ENCODE data around the gene SRGAP3.
A peak's percentile ranks its signal among the peaks of the same experiment; 100 is the strongest.

The SRGAP3 gene

GRCh38 chr3:9081184-9081818 lies 168.1 kb downstream of the SRGAP3 start:
- DNase-seq (ENCODE audit: low spot score): no peak

- DNase-seq (ENCODE audit: low spot score): no peak
Observed at GRCh38 chr3:9080163-9080562, 169.3 kb downstream of the SRGAP3 start.

GRCh38 chr3:9079676-9080075 lies 169.8 kb downstream of the SRGAP3 start:
- no peak for DNase-seq (ENCODE audit: low spot score)

- no peak for DNase-seq (ENCODE audit: low spot score)
Observed at GRCh38 chr3:9078561-9079240, 170.7 kb downstream of the SRGAP3 start.

GRCh38 chr3:9077029-9077428 lies 172.4 kb downstream of the SRGAP3 start:
- DNase-seq (ENCODE audit: low spot score): no peak

- DNase-seq (ENCODE audit: low spot score): no peak
Observed at GRCh38 chr3:9075762-9076161, 173.7 kb downstream of the SRGAP3 start.

- DNase-seq (ENCODE audit: low spot score): peak; percentile 63
Observed at GRCh38 chr3:9074079-9074478, 175.4 kb downstream of the SRGAP3 start.

GRCh38 chr3:9072667-9073009 lies 176.8 kb downstream of the SRGAP3 start:
- no peak for DNase-seq (ENCODE audit: low spot score)

GRCh38 chr3:9071936-9072666 lies 177.3 kb downstream of the SRGAP3 start:
- DNase-seq (ENCODE audit: low spot score): no peak

- no peak for DNase-seq (ENCODE audit: low spot score)
Observed at GRCh38 chr3:9070961-9071360, 178.5 kb downstream of the SRGAP3 start.

GRCh38 chr3:9069971-9070370 lies 179.5 kb downstream of the SRGAP3 start:
- no peak for DNase-seq (ENCODE audit: low spot score)

GRCh38 chr3:9068051-9068450 lies 181.4 kb downstream of the SRGAP3 start:
- DNase-seq (ENCODE audit: low spot score): no peak

- DNase-seq (ENCODE audit: low spot score): peak; percentile 82
Observed at GRCh38 chr3:9067352-9067975, 182.0 kb downstream of the SRGAP3 start.

GRCh38 chr3:9066775-9067174 lies 182.7 kb downstream of the SRGAP3 start:
- DNase-seq (ENCODE audit: low spot score): no peak

GRCh38 chr3:9066141-9066540 lies 183.3 kb downstream of the SRGAP3 start:
- DNase-seq (ENCODE audit: low spot score): no peak

GRCh38 chr3:9064850-9065249 lies 184.6 kb downstream of the SRGAP3 start:
- no peak for DNase-seq (ENCODE audit: low spot score)

GRCh38 chr3:9064251-9064650 lies 185.2 kb downstream of the SRGAP3 start:
- no peak for DNase-seq (ENCODE audit: low spot score)

- no peak for DNase-seq (ENCODE audit: low spot score)
Observed at GRCh38 chr3:9062570-9062969, 186.9 kb downstream of the SRGAP3 start.

GRCh38 chr3:9061634-9062033 lies 187.8 kb downstream of the SRGAP3 start:
- no peak for DNase-seq (ENCODE audit: low spot score)

- DNase-seq (ENCODE audit: low spot score): no peak
Observed at GRCh38 chr3:9059489-9060400, 189.7 kb downstream of the SRGAP3 start.

- DNase-seq (ENCODE audit: low spot score): no peak
Observed at GRCh38 chr3:9056581-9056980, 192.9 kb downstream of the SRGAP3 start.
